ENCODE data around the gene TMEM200A. TPM values are rescaled to one million over a fixed set of nuclear protein-coding genes. Genes with fewer than 3 reads are reported as not detected.
A peak's percentile ranks its signal among the peaks of the same experiment; 100 is the strongest.

TMEM200A gene
- total and polyA plus RNA-seq, 10 of the 15 experiments (the other 5 are each of a cell fraction or from before 2014, with no cell fraction given): 5.5 to 12.4 (median 9.6) TPM

GRCh38 chr6:130369831-130370230 is 4.0 kb downstream of the TMEM200A start (continued):
- TF ChIP-seq ZNF592 (IDR thresholded peaks at IDR 0.05) (0 out of 2 replicates have a peak, but pooled peaks have one; percentile 20), RCOR1 (conservative IDR thresholded peaks at IDR 0.05; ENCODE audit: low read depth, low read length) (no peak), IKZF1 (conservative IDR thresholded peaks at IDR 0.05) (no peak), ZNF687 (IDR thresholded peaks at IDR 0.05) (0 out of 2 replicates have a peak, but pooled peaks have one; percentile 29), ZNF274 (IDR thresholded peaks at IDR 0.05; ENCODE audit: insufficient read depth, insufficient read length) (no peak), RUNX3 (IDR thresholded peaks at IDR 0.05; ENCODE audit: low read length) (no peak), HCFC1 (IDR thresholded peaks at IDR 0.05; ENCODE audit: low read length) (no peak), SREBF2 (IDR thresholded peaks at IDR 0.05; ENCODE audit: low read length) (no peak), REST (IDR thresholded peaks at IDR 0.05; ENCODE audit: low read depth, low read length) (no peak), ESRRA (IDR thresholded peaks at IDR 0.05; ENCODE audit: low read length) (no peak), SREBF1 (IDR thresholded peaks at IDR 0.05; ENCODE audit: low read length) (no peak), ASH2L (IDR thresholded peaks at IDR 0.05; ENCODE audit: borderline replicate concordance, low read depth) (no peak), SMAD5 (IDR thresholded peaks at IDR 0.05; ENCODE audit: low read depth) (no peak), MTA2 (IDR thresholded peaks at IDR 0.05; ENCODE audit: low read depth) (0 out of 2 replicates have a peak, but pooled peaks have one; percentile 12), PKNOX1 (IDR thresholded peaks at IDR 0.05) (no peak), ZNF217 (IDR thresholded peaks at IDR 0.05) (no peak), NKRF (conservative IDR thresholded peaks at IDR 0.05) (no peak)
